Vagina (tissue), 2 donors: ENCODE results near the gene SIPA1L3. TPM values are rescaled to one million over a fixed set of nuclear protein-coding genes. Genes with fewer than 3 reads are reported as not detected.
"Not testable (repeated sequence)": the region's sequence is repeated elsewhere in the genome, so short reads cannot be mapped to it uniquely, and the experiment has no call there.

Experiments used
- DNase-seq, 2 donors: peaks; one replicate each; pipeline ENCODE4 v3.0.0-alpha.2; 2017; ENCODE audit errors: extremely low spot score in 2 of 2
- H3K27ac ChIP-seq: fragments of 200-600 bp; sonication (generic); one replicate; pipeline ENCODE4 v1.5.1; 2019
- H3K27me3 ChIP-seq: fragments of 200-600 bp; sonication (generic); one replicate; pipeline ENCODE4 v1.5.1; 2019
- H3K36me3 ChIP-seq, 2 donors: fragments of 200-600 bp; sonication (generic); one replicate each; pipeline ENCODE4 v1.5.1; 2017 to 2019
- H3K4me1 ChIP-seq: fragments of 200-600 bp; sonication (generic); one replicate; pipeline ENCODE4 v1.5.1; 2019
- H3K4me3 ChIP-seq, 2 donors: fragments of 200-600 bp; sonication (generic); 1 replicate in 1 of 2; 2 replicates in 1 of 2; pipeline ENCODE4 v1.5.1; 2016 to 2019
- H3K9me3 ChIP-seq: fragments of 200-600 bp; sonication (generic); one replicate; pipeline ENCODE4 v1.5.1; 2019
- CTCF ChIP-seq, 3 experiments: fragments of 450-650 bp in 2 of 3; fragments of 200-600 bp in 1 of 3; sonication (generic) in 1 of 3; IDR thresholded peaks; one replicate each; pipeline ENCODE4 v1.5.1; 2017 to 2019; ENCODE audit warnings: antibody characterized with exemption in 3 of 3, mild to moderate bottlenecking in 2 of 3, moderate library complexity in 2 of 3
- POLR2A ChIP-seq, 2 donors: fragments of 450-650 bp; IDR thresholded peaks; one replicate each; pipeline ENCODE4 v1.6.1; 2017; ENCODE audit warnings: antibody characterized with exemption in 2 of 2, mild to moderate bottlenecking in 2 of 2, moderate library complexity in 2 of 2
- POLR2AphosphoS5 ChIP-seq, 2 donors: sonication (generic); formaldehyde crosslinking; IDR thresholded peaks; one replicate each; pipeline ENCODE4 v1.9.0; 2017; ENCODE audit warnings: antibody characterized with exemption in 2 of 2, mild to moderate bottlenecking in 2 of 2, low read depth in 1 of 2; ENCODE audit not compliant: insufficient read depth in 1 of 2
- intact Hi-C: fragments of 100-400 bp; cut with DNase I; formaldehyde crosslinking; loops from one replicate; pipeline ENCODE4 v1.15.1; 2023
- total RNA-seq: library from RNA; depleted of rRNA; stranded (reverse); fragments of >200 nt; gene quantifications from one replicate; pipeline ENCODE4 v1.2.3, GENCODE V29; 2016

SIPA1L3 gene
- total RNA-seq, 1 donor from 2014 or later: 13.0 TPM

GRCh38 chr19:38062959-38063761 is 156.2 kb downstream of the SIPA1L3 start:
- Histone ChIP-seq H3K36me3 (no peaks in the 10 kb centered on the region), H3K4me3 (no peak overlapping the region), H3K9me3 (no peaks in the 10 kb centered on the region), H3K27ac (peak overlapping the region; percentile 18), H3K27me3 (no peaks in the 10 kb centered on the region), H3K4me1 (peaks cover 14% of the 10 kb centered on the region)
- no peak for DNase-seq
- intact Hi-C loops: no loop called here
- TF ChIP-seq POLR2A (IDR thresholded peaks at IDR 0.05) (no peak), POLR2AphosphoS5 (IDR thresholded peaks at IDR 0.05; ENCODE audit: insufficient read depth in 1 of 2, low read depth in 1 of 2) (no peak), CTCF (IDR thresholded peaks at IDR 0.05) (no peak)

GRCh38 chr19:38063928-38064327 is 156.9 kb downstream of the SIPA1L3 start:
- no peaks in the 10 kb centered on the region for H3K36me3 ChIP-seq
- H3K4me3 ChIP-seq: no peak overlapping the region
- H3K9me3 ChIP-seq: no peaks in the 10 kb centered on the region
- H3K27me3 ChIP-seq: no peaks in the 10 kb centered on the region
- TF ChIP-seq POLR2AphosphoS5 (IDR thresholded peaks at IDR 0.05; ENCODE audit: insufficient read depth in 1 of 2, low read depth in 1 of 2) (no peak), POLR2A (IDR thresholded peaks at IDR 0.05) (no peak), CTCF (IDR thresholded peaks at IDR 0.05) (no peak)
- no peak overlapping the region for H3K27ac ChIP-seq
- DNase-seq: no peak
- H3K4me1 ChIP-seq: peaks cover 14% of the 10 kb centered on the region
- intact Hi-C loops: no loop called here

GRCh38 chr19:38064661-38065425 is 157.8 kb downstream of the SIPA1L3 start:
- intact Hi-C loops: no loop called here
- Histone ChIP-seq H3K4me3 (no peak overlapping the region), H3K36me3 (no peaks in the 10 kb centered on the region), H3K4me1 (peaks cover 14% of the 10 kb centered on the region), H3K27ac (no peak overlapping the region), H3K27me3 (no peaks in the 10 kb centered on the region), H3K9me3 (no peaks in the 10 kb centered on the region)
- DNase-seq: no peak
- no peak for TF ChIP-seq POLR2AphosphoS5 (IDR thresholded peaks at IDR 0.05; ENCODE audit: insufficient read depth in 1 of 2, low read depth in 1 of 2)
- TF ChIP-seq POLR2A (IDR thresholded peaks at IDR 0.05): no peak
- no peak for TF ChIP-seq CTCF (IDR thresholded peaks at IDR 0.05)

GRCh38 chr19:38065775-38066174 is 158.8 kb downstream of the SIPA1L3 start:
- H3K36me3 ChIP-seq, H3K4me3 ChIP-seq, H3K9me3 ChIP-seq, H3K27me3 ChIP-seq, DNase-seq, H3K27ac ChIP-seq, intact Hi-C loops: not testable (repeated sequence)
- H3K4me1 ChIP-seq: peaks cover 20% of the 10 kb centered on the region

- Histone ChIP-seq H3K4me3 (no peak overlapping the region), H3K36me3 (no peaks in the 10 kb centered on the region), H3K27ac (no peak overlapping the region), H3K27me3 (no peaks in the 10 kb centered on the region), H3K4me1 (peaks cover 7% of the 10 kb centered on the region), H3K9me3 (no peaks in the 10 kb centered on the region)
- intact Hi-C loops: no loop called here
- TF ChIP-seq POLR2AphosphoS5 (IDR thresholded peaks at IDR 0.05; ENCODE audit: insufficient read depth in 1 of 2, low read depth in 1 of 2): no peak
- no peak for DNase-seq
Observed at GRCh38 chr19:38068826-38069225, 161.8 kb downstream of the SIPA1L3 start.

GRCh38 chr19:38070573-38070972 is 163.6 kb downstream of the SIPA1L3 start:
- H3K9me3 ChIP-seq: no peaks in the 10 kb centered on the region
- peaks cover 7% of the 10 kb centered on the region for H3K4me1 ChIP-seq
- H3K27ac ChIP-seq: no peak overlapping the region
- no peaks in the 10 kb centered on the region for H3K27me3 ChIP-seq
- intact Hi-C loops: no loop called here
- TF ChIP-seq POLR2A (IDR thresholded peaks at IDR 0.05) (no peak), CTCF (IDR thresholded peaks at IDR 0.05) (no peak), POLR2AphosphoS5 (IDR thresholded peaks at IDR 0.05; ENCODE audit: insufficient read depth in 1 of 2, low read depth in 1 of 2) (no peak)
- no peaks in the 10 kb centered on the region for H3K36me3 ChIP-seq
- no peak overlapping the region for H3K4me3 ChIP-seq
- no peak for DNase-seq

GRCh38 chr19:38071054-38071453 is 164.0 kb downstream of the SIPA1L3 start:
- H3K27me3 ChIP-seq, H3K4me1 ChIP-seq, intact Hi-C loops, H3K36me3 ChIP-seq, DNase-seq, H3K9me3 ChIP-seq, H3K27ac ChIP-seq, H3K4me3 ChIP-seq: not testable (repeated sequence)
